Small intestine (tissue), 7 donors: ENCODE results near the gene RFX3. TPM values are rescaled to one million over a fixed set of nuclear protein-coding genes. Genes with fewer than 3 reads are reported as not detected.
A peak's percentile ranks its signal among the peaks of the same experiment; 100 is the strongest.

Experiments used
- DNase-seq, 2 donors: peaks; one replicate each; pipeline versions ENCODE4 v3.0.0 to v3.0.0-alpha.2; 2013
- FAIRE-seq: peaks from 2 replicates; lab custom pipeline; 2012; peaks lifted over from hg19 to GRCh38; lab: Jason Lieb, UNC
- H3K27ac ChIP-seq, 3 donors: one replicate each; pipeline ENCODE4 v1.5.1; 2013; ENCODE audit warnings: low read length in 2 of 3, mild to moderate bottlenecking in 2 of 3, control low read depth in 1 of 3, inconsistent platforms in 1 of 3, low read depth in 1 of 3, moderate library complexity in 1 of 3
- H3K27me3 ChIP-seq, 3 donors: one replicate each; pipeline ENCODE4 v1.6.1; 2013; ENCODE audit warnings: low read length in 3 of 3, inconsistent platforms in 1 of 3; ENCODE audit not compliant: control insufficient read depth in 3 of 3, insufficient read depth in 3 of 3
- H3K36me3 ChIP-seq, 3 donors: one replicate each; pipeline ENCODE4 v1.6.1; 2013; ENCODE audit warnings: low read length in 3 of 3, inconsistent platforms in 1 of 3, low read depth in 1 of 3, mild to moderate bottlenecking in 1 of 3, moderate library complexity in 1 of 3; ENCODE audit not compliant: control insufficient read depth in 3 of 3, insufficient read depth in 2 of 3
- H3K4me1 ChIP-seq, 3 donors: one replicate each; pipeline ENCODE4 v1.6.1; 2013; ENCODE audit warnings: low read length in 2 of 3, inconsistent platforms in 1 of 3, low read depth in 1 of 3, mild to moderate bottlenecking in 1 of 3, moderate library complexity in 1 of 3; ENCODE audit not compliant: control insufficient read depth in 3 of 3, insufficient read depth in 2 of 3
- H3K4me3 ChIP-seq, 3 donors: one replicate each; pipeline ENCODE4 v1.5.1; 2013; ENCODE audit warnings: low read length in 3 of 3, control low read depth in 1 of 3, inconsistent platforms in 1 of 3, low read depth in 1 of 3, mild to moderate bottlenecking in 1 of 3, moderate library complexity in 1 of 3
- H3K9me3 ChIP-seq, 2 donors: one replicate each; pipeline ENCODE4 v1.6.1; 2013; ENCODE audit warnings: low read depth in 1 of 2, low read length in 1 of 2; ENCODE audit not compliant: control insufficient read depth in 2 of 2, insufficient read depth in 1 of 2
- WGBS, 3 donors: extraction: QIAGEN DNeasy Blood & Tissue Kit; methylation state at CpG; one replicate each; pipeline ENCODE4 v1.1.7; 2013; 5-methylcytosine and 5-hydroxymethylcytosine counted together
- polyA plus RNA-seq, 4 donors: library from polyadenylated mRNA; stranded (reverse) in 3 of 4; unstranded in 1 of 4; fragments of 200-250 nt in 3 of 4; fragments of 120-200 nt in 1 of 4; gene quantifications; one replicate each; pipeline versions ENCODE4 v1.2.1 to v1.2.3, GENCODE V29; 2013
- donor health status: healthy with polysubstance abuse.
- donor health status: control.
- donor health status: control.
- donor health status: Bipolar disorder and iron deficiency.
- donor health status: healthy.

The RFX3 gene
- polyA plus RNA-seq, 4 donors = 0.27 to 8.1 (median 1.3) TPM

- H3K36me3 ChIP-seq = peaks cover 0 to 1% (median 0%) of the 10 kb centered on the region in 3 donors
- no peak overlapping the region for H3K4me3 ChIP-seq
- no peaks in the 10 kb centered on the region for H3K27me3 ChIP-seq
- H3K9me3 ChIP-seq = no peaks in the 10 kb centered on the region
- no peaks in the 10 kb centered on the region for H3K4me1 ChIP-seq
- 90 to 100% (median 96%) methylated on average over 2 of the region's 2 CpGs for WGBS, 3 donors
- no peak for FAIRE-seq
- no peak overlapping the region for H3K27ac ChIP-seq
- DNase-seq = no peak
Measured at GRCh38 chr9:3391414-3391813, 134.4 kb downstream of the RFX3 start.

- FAIRE-seq = no peak
- no peak overlapping the region for H3K27ac ChIP-seq
- 62 to 100% (median 85%) methylated on average over 1 of the region's 1 CpG for WGBS, 3 donors
- H3K27me3 ChIP-seq = no peaks in the 10 kb centered on the region
- no peak overlapping the region for H3K4me3 ChIP-seq
- H3K36me3 ChIP-seq = peaks cover 0 to 1% (median 0%) of the 10 kb centered on the region in 3 donors
- no peak for DNase-seq
- no peaks in the 10 kb centered on the region for H3K4me1 ChIP-seq
- no peaks in the 10 kb centered on the region for H3K9me3 ChIP-seq
Measured at GRCh38 chr9:3386753-3387152, 139.0 kb downstream of the RFX3 start.

- no peak for DNase-seq
- Histone ChIP-seq H3K4me3 (no peak overlapping the region), H3K4me1 (no peaks in the 10 kb centered on the region), H3K9me3 (no peaks in the 10 kb centered on the region), H3K27ac (no peak overlapping the region), H3K36me3 (peaks cover 0 to 1% (median 0%) of the 10 kb centered on the region in 3 donors), H3K27me3 (no peaks in the 10 kb centered on the region)
- FAIRE-seq = no peak
- WGBS, 3 donors = 61 to 85% (median 66%) methylated on average over 1 of the region's 1 CpG
Measured at GRCh38 chr9:3385871-3386270, 139.9 kb downstream of the RFX3 start.

- Histone ChIP-seq H3K27ac (no peak overlapping the region), H3K9me3 (no peaks in the 10 kb centered on the region), H3K4me3 (no peak overlapping the region), H3K36me3 (no peaks in the 10 kb centered on the region), H3K4me1 (no peaks in the 10 kb centered on the region), H3K27me3 (no peaks in the 10 kb centered on the region)
- DNase-seq = peak in 1 of 2 donors; percentile 20
- 83 to 91% (median 85%) methylated on average over 2 of the region's 2 CpGs for WGBS, 3 donors
- FAIRE-seq = no peak
Measured at GRCh38 chr9:3371842-3372241, 154.0 kb downstream of the RFX3 start.

- H3K4me3 ChIP-seq = no peak overlapping the region
- no peaks in the 10 kb centered on the region for H3K27me3 ChIP-seq
- H3K9me3 ChIP-seq = no peaks in the 10 kb centered on the region
- no peak overlapping the region for H3K27ac ChIP-seq
- H3K4me1 ChIP-seq = no peaks in the 10 kb centered on the region
- H3K36me3 ChIP-seq = no peaks in the 10 kb centered on the region
- DNase-seq (no peak), FAIRE-seq (no peak)
Measured at GRCh38 chr9:3370715-3371114, 155.1 kb downstream of the RFX3 start.

- Histone ChIP-seq H3K4me1 (no peaks in the 10 kb centered on the region), H3K27ac (no peak overlapping the region), H3K4me3 (no peak overlapping the region), H3K27me3 (no peaks in the 10 kb centered on the region), H3K36me3 (no peaks in the 10 kb centered on the region), H3K9me3 (no peaks in the 10 kb centered on the region)
- 90 to 98% (median 96%) methylated on average over 2 of the region's 2 CpGs for WGBS, 3 donors
- DNase-seq (no peak), FAIRE-seq (no peak)
Measured at GRCh38 chr9:3367185-3367584, 158.6 kb downstream of the RFX3 start.

GRCh38 chr9:3361689-3362392, 164.0 kb downstream of the RFX3 start:
- no peaks in the 10 kb centered on the region for H3K36me3 ChIP-seq
- no peak overlapping the region for H3K4me3 ChIP-seq
- H3K27me3 ChIP-seq = no peaks in the 10 kb centered on the region
- no peak overlapping the region for H3K27ac ChIP-seq
- DNase-seq (no peak), FAIRE-seq (no peak)
- no peaks in the 10 kb centered on the region for H3K9me3 ChIP-seq
- H3K4me1 ChIP-seq = no peaks in the 10 kb centered on the region
- WGBS, 3 donors = 93 to 100% (median 95%) methylated on average over 2 of the region's 2 CpGs

- Histone ChIP-seq H3K27ac (no peak overlapping the region), H3K4me1 (no peaks in the 10 kb centered on the region), H3K27me3 (no peaks in the 10 kb centered on the region), H3K36me3 (no peaks in the 10 kb centered on the region), H3K9me3 (no peaks in the 10 kb centered on the region), H3K4me3 (no peak overlapping the region)
- no peak for DNase-seq
- no peak for FAIRE-seq
- WGBS, 3 donors = 86 to 94% (median 89%) methylated on average over 4 of the region's 4 CpGs
Measured at GRCh38 chr9:3361116-3361515, 164.7 kb downstream of the RFX3 start.

- FAIRE-seq (no peak), DNase-seq (no peak)
- H3K4me1 ChIP-seq = no peaks in the 10 kb centered on the region
- no peaks in the 10 kb centered on the region for H3K9me3 ChIP-seq
- no peaks in the 10 kb centered on the region for H3K36me3 ChIP-seq
- H3K27ac ChIP-seq = no peak overlapping the region
- H3K27me3 ChIP-seq = no peaks in the 10 kb centered on the region
- H3K4me3 ChIP-seq = no peak overlapping the region
Measured at GRCh38 chr9:3360245-3360644, 165.6 kb downstream of the RFX3 start.
